Measurements from ENCODE around the gene POLR2A. TPM values are rescaled to one million over a fixed set of nuclear protein-coding genes. Genes with fewer than 3 reads are reported as not detected.
"Not testable (repeated sequence)": the region's sequence is repeated elsewhere in the genome, so short reads cannot be mapped to it uniquely, and the experiment has no call there.

Gene POLR2A
- total RNA-seq, 2 donors from 2014 or later, result 79.7 to 217 TPM

- intact Hi-C loops (cut with DNase I), result loop anchor here (5.0 kb wide), 2 partner anchors 41 to 76 kb away; partner anchors contain the start of genes FGF11, TMEM102 and TMEM256
Measured at GRCh38 chr17:7478276-7479212, 5.6 kb upstream of the POLR2A start.

GRCh38 chr17:7479213-7480088, 4.7 kb upstream of the POLR2A start, which contains the start of gene ZBTB4:
Gene ZBTB4 (minus strand): TSS chr17:7479631. CDS start chr17:7466801, 12,830 bp downstream.
- intact Hi-C loops (cut with DNase I), result loop anchor here (5.0 to 10.0 kb wide), 4 partner anchors 42 to 205 kb away; partner anchors contain the start of genes FGF11, KCTD11, TMEM102 and TMEM256
- Histone ChIP-seq H3K4me3 (peak within 1 kb of the TSS; percentile 100), H3K36me3 (no peaks in the 10 kb centered on the region), H3K27me3 (replicated peaks; ENCODE audit: insufficient read depth) (no peaks in the 10 kb centered on the region), H3K9me3 (no peaks in the 10 kb centered on the region), H3K4me1 (replicated peaks) (peaks cover 22% of the 10 kb centered on the region), H3K27ac (peak within 1 kb of the TSS; percentile 100)
- peak; percentile 62 for DNase-seq (ENCODE audit: low spot score)
- under 1% methylated on average over 55 of the region's 92 CpGs for WGBS
- TF ChIP-seq CTCF (IDR thresholded peaks at IDR 0.05), result no peak
- TF ChIP-seq POLR2A (IDR thresholded peaks at IDR 0.05), result peak; percentile 54

More at GRCh38 chr17:7478276-7479212, 5.6 kb upstream of the POLR2A start:
- H3K36me3 ChIP-seq, result no peaks in the 10 kb centered on the region
- WGBS, result 11% methylated on average over 39 of the region's 40 CpGs
- peak overlapping the region; percentile 100 for H3K27ac ChIP-seq
- H3K4me3 ChIP-seq, result peak overlapping the region; percentile 100
- no peaks in the 10 kb centered on the region for H3K27me3 ChIP-seq (replicated peaks; ENCODE audit: insufficient read depth)
- peaks cover 22% of the 10 kb centered on the region for H3K4me1 ChIP-seq (replicated peaks)
- no peaks in the 10 kb centered on the region for H3K9me3 ChIP-seq
- TF ChIP-seq POLR2A (IDR thresholded peaks at IDR 0.05) (no peak), CTCF (IDR thresholded peaks at IDR 0.05) (peak in 1 of 4 experiments; percentile 6)
- peak; percentile 42 for DNase-seq (ENCODE audit: low spot score)

GRCh38 chr17:7480089-7480384, 4.1 kb upstream of the POLR2A start:
- Histone ChIP-seq H3K4me1 (replicated peaks) (peaks cover 22% of the 10 kb centered on the region), H3K27me3 (replicated peaks; ENCODE audit: insufficient read depth) (no peaks in the 10 kb centered on the region), H3K27ac (peak overlapping the region; percentile 100), H3K4me3 (peak overlapping the region; percentile 100), H3K9me3 (no peaks in the 10 kb centered on the region), H3K36me3 (no peaks in the 10 kb centered on the region)
- no peak for TF ChIP-seq CTCF (IDR thresholded peaks at IDR 0.05)
- TF ChIP-seq POLR2A (IDR thresholded peaks at IDR 0.05), result no peak
- no peak for TF ChIP-seq POLR2AphosphoS5 (IDR thresholded peaks at IDR 0.05)
- intact Hi-C loops (cut with DNase I), result loop anchor here (10.0 kb wide), 2 partner anchors 125 to 205 kb away; partner anchors contain the start of genes KCTD11, TMEM95, TP53 and WRAP53
- 3% methylated on average over 8 of the region's 8 CpGs for WGBS
- DNase-seq (ENCODE audit: low spot score), result no peak

- H3K36me3 ChIP-seq; H3K4me3 ChIP-seq; H3K9me3 ChIP-seq; DNase-seq (ENCODE audit: low spot score); H3K27me3 ChIP-seq (replicated peaks; ENCODE audit: insufficient read depth): not testable (repeated sequence)
- peak within 1 kb of the TSS; percentile 100 for H3K27ac ChIP-seq
- intact Hi-C loops (cut with DNase I), result loop anchor here (10.0 kb wide), 2 partner anchors 126 to 204 kb away; partner anchors contain the start of genes KCTD11, TMEM95, TP53 and WRAP53
- H3K4me1 ChIP-seq (replicated peaks), result peaks cover 17% of the 10 kb centered on the region
- 86% methylated on average over 4 of the region's 4 CpGs for WGBS
Measured at GRCh38 chr17:7481275-7481674, 2.9 kb upstream of the POLR2A start, which contains the start of gene SLC35G6. Gene SLC35G6 (plus strand): TSS chr17:7481446. CDS start chr17:7481517, 71 bp downstream.

GRCh38 chr17:7481842-7482741, 2.1 kb upstream of the POLR2A start:
- not testable (repeated sequence) for H3K27me3 ChIP-seq (replicated peaks; ENCODE audit: insufficient read depth); H3K36me3 ChIP-seq; H3K9me3 ChIP-seq; DNase-seq (ENCODE audit: low spot score); H3K4me1 ChIP-seq (replicated peaks); H3K4me3 ChIP-seq
- intact Hi-C loops (cut with DNase I), result loop anchor here (10.0 kb wide), 2 partner anchors 127 to 203 kb away; partner anchors contain the start of genes KCTD11, TMEM95, TP53 and WRAP53
- 87% methylated on average over 30 of the region's 31 CpGs for WGBS
- peak overlapping the region in 1 of 2 donors; percentile 100 for H3K27ac ChIP-seq

GRCh38 chr17:7482742-7483088, 1.5 kb upstream of the POLR2A start:
- H3K36me3 ChIP-seq; H3K9me3 ChIP-seq; H3K4me1 ChIP-seq (replicated peaks); DNase-seq (ENCODE audit: low spot score); H3K27me3 ChIP-seq (replicated peaks; ENCODE audit: insufficient read depth): not testable (repeated sequence)
- intact Hi-C loops (cut with DNase I), result loop anchor here (10.0 kb wide), 2 partner anchors 128 to 202 kb away; partner anchors contain the start of genes KCTD11, TMEM95, TP53 and WRAP53
- H3K27ac ChIP-seq, result peak overlapping the region; percentile 100
- peak overlapping the region in 1 of 2 donors; percentile 63 for H3K4me3 ChIP-seq
- WGBS, result 57% methylated on average over 6 of the region's 6 CpGs
